Medulla oblongata (tissue), 1 donor: ENCODE measurements around the gene C2CD2.
"Not testable (repeated sequence)": the region's sequence is repeated elsewhere in the genome, so short reads cannot be mapped to it uniquely, and the experiment has no call there.

Source experiments
- DNase-seq: peaks from one replicate; pipeline ENCODE4 v3.0.0-alpha.2; 2015; ENCODE audit errors: extremely low spot score

C2CD2 gene

GRCh38 chr21:41958886-41959563 is 5.2 kb upstream of the C2CD2 start:
- DNase-seq = no peak

- peak; percentile 57 for DNase-seq
These were observed 4.4 kb upstream of the C2CD2 start for GRCh38 chr21:41957991-41958766.

- no peak for DNase-seq
These were observed 3.3 kb upstream of the C2CD2 start for GRCh38 chr21:41956926-41957729.

- no peak for DNase-seq
These were observed 1.7 kb upstream of the C2CD2 start for GRCh38 chr21:41955516-41955915.

- DNase-seq = no peak
These were observed 1.1 kb upstream of the C2CD2 start for GRCh38 chr21:41954654-41955499.

- no peak for DNase-seq
These were observed 478 bp downstream of the C2CD2 start for GRCh38 chr21:41953249-41953830.

- DNase-seq = no peak
These were observed 1.1 kb downstream of the C2CD2 start for GRCh38 chr21:41952568-41953248.

GRCh38 chr21:41951876-41952567 is 1.8 kb downstream of the C2CD2 start:
- DNase-seq = no peak

GRCh38 chr21:41950941-41951351 is 2.9 kb downstream of the C2CD2 start:
- DNase-seq = no peak

- not testable (repeated sequence) for DNase-seq
These were observed 4.2 kb downstream of the C2CD2 start for GRCh38 chr21:41949631-41950030.

GRCh38 chr21:41948901-41949300 is 4.9 kb downstream of the C2CD2 start:
- no peak for DNase-seq

- DNase-seq = peak; percentile 96
These were observed 5.5 kb downstream of the C2CD2 start for GRCh38 chr21:41948078-41948895.

- DNase-seq = no peak
These were observed 7.8 kb downstream of the C2CD2 start for GRCh38 chr21:41945982-41946381.

GRCh38 chr21:41943851-41944250 is 10.0 kb downstream of the C2CD2 start:
- DNase-seq = peak; percentile 81

GRCh38 chr21:41942457-41942856 is 11.4 kb downstream of the C2CD2 start:
- no peak for DNase-seq

GRCh38 chr21:41941941-41942340 is 11.9 kb downstream of the C2CD2 start:
- DNase-seq = no peak

GRCh38 chr21:41940431-41940830 is 13.4 kb downstream of the C2CD2 start:
- no peak for DNase-seq

GRCh38 chr21:41939391-41939790 is 14.4 kb downstream of the C2CD2 start:
- DNase-seq = no peak
